C4-2B (cell line): ENCODE results near the gene ARHGAP4.

Experiments
- H3K27ac ChIP-seq: fragments of 450-650 bp; 2 replicates; pipeline ENCODE4 v1.5.1; 2017
- ZFX ChIP-seq: fragments of 450-650 bp; IDR thresholded peaks from 2 replicates; pipeline ENCODE4 v1.6.1; 2017
- TF ChIP-seq, protein P1 (sequence below): fragments of 450-650 bp; conservative IDR thresholded peaks from 2 replicates; pipeline ENCODE4 v1.5.1; 2017; ENCODE audit warnings: mild to moderate bottlenecking

Gene ARHGAP4

DNA sequence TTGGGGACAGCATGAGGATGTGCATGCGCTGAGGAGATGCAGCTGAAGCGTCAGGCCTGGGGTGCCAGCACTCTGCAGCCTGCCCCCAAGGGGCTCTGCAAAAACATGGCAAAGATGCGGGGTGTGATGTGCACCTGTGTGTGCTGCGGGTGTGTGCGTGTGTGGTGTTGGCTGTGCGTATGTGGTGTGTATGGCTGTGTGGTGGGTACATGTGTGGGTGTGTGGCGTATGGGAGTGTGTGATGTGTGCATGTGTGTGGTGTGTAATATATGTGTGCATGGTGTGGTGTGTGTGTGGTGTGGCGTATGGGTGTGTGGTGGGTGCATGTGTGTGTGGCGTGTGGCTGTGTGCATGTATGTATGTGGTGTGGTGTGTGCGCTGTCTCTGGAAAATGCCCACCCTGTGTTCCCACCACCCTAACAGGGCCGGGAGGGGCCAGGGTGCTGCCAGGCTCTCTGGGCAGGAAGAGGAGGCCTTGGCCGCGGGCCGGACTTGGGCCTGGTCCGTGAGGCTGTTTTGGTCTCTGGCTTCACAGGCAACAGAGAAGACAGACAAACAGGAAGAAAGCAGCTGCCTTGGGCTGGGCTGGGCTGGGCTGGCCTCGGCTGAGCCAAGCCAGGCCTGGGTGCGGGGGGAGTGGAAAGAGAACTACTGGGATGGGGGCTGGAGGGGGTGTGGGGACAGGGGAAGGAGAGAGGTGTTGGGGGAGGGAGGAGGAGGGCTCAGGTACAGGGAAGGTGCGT, 22.7 kb downstream of the ARHGAP4 start:
- H3K27ac ChIP-seq = no peak overlapping the region
- TF ChIP-seq, protein P1, sequence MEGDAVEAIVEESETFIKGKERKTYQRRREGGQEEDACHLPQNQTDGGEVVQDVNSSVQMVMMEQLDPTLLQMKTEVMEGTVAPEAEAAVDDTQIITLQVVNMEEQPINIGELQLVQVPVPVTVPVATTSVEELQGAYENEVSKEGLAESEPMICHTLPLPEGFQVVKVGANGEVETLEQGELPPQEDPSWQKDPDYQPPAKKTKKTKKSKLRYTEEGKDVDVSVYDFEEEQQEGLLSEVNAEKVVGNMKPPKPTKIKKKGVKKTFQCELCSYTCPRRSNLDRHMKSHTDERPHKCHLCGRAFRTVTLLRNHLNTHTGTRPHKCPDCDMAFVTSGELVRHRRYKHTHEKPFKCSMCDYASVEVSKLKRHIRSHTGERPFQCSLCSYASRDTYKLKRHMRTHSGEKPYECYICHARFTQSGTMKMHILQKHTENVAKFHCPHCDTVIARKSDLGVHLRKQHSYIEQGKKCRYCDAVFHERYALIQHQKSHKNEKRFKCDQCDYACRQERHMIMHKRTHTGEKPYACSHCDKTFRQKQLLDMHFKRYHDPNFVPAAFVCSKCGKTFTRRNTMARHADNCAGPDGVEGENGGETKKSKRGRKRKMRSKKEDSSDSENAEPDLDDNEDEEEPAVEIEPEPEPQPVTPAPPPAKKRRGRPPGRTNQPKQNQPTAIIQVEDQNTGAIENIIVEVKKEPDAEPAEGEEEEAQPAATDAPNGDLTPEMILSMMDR = no peak

DNA sequence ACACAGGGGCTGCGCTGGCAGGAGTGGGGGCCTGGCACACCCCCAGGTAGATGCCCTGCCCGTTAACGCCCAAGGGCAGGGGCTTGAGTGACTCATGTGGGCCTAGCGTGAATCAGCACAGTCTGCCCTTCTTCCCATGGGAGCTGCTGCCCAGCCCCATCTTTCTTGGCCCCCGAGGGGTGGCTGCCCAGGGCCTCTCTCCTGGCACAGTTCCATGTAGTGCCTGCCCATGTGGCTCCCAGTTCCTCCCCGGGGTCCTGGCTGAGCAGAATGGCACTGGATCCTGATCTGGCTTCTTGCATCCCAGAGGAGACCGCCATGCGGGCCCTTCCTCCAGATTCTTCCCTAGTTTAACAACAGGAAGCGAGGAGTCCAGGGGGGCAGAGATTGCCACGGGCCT, 23.7 kb downstream of the ARHGAP4 start:
- H3K27ac ChIP-seq = no peak overlapping the region
- TF ChIP-seq, protein P1 = no peak
- TF ChIP-seq ZFX = no peak

DNA sequence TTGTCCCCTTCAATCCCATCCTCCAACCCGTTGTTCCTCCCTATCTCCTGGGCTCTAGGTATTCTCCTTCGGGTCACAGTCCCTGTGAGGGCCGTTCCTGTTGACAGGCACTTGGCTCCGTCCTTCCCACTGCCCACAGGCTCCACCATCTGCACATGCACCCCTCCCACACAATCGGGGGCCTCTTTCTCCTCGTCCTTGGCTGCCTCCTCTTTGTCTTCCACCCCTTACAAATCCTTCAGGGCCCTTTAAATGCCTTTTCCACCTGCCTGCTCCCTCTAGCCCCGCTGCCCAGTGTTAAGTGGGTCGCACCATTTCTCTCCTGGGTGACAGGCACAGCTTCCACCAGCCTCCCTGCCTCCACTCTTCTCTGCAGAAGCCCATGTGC, 24.3 kb downstream of the ARHGAP4 start:
- H3K27ac ChIP-seq = no peak overlapping the region
- TF ChIP-seq, protein P1 = no peak
- TF ChIP-seq ZFX = no peak

DNA sequence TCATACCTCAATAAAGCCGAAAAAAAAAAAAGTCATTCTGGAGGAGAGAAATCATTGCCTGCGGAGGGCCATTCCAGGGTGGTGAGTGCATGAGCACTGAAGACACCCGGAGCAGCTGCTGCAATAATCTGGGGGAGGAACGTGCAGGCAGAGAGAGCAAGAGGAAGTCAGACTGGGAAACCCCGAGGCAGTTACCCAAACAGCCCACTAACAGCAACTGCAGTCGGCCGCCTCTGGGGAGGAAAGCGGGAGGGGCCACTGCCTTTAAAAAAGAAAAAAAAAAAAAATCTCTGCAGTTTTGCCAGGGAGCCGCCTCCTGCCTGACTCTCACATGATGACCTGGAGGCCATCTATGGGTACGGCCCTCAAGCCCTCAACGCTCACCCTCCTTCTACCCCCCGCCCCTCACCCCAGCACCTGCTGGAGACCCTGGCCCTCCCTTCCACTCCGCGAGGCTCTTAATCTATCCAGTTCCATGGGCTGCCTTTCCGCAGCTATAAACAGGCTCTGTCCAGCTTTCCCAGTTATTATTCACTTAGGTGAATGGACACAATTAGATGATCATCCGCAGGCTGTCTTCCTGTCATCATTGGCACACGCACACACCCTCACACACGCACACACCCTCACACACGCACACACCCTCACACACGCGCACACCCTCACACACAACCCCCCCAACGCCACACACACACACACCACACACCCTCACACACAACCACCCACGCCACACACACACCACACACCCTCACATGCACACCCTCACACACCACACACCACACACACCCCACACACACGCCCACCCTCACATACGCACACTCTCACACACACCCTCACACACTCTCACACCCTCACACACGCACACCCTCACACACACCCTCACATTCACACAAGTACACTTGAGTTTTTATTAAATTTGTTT, 25.0 kb downstream of the ARHGAP4 start:
- TF ChIP-seq, protein P1 = no peak
- no peak for TF ChIP-seq ZFX
- no peak overlapping the region for H3K27ac ChIP-seq

DNA sequence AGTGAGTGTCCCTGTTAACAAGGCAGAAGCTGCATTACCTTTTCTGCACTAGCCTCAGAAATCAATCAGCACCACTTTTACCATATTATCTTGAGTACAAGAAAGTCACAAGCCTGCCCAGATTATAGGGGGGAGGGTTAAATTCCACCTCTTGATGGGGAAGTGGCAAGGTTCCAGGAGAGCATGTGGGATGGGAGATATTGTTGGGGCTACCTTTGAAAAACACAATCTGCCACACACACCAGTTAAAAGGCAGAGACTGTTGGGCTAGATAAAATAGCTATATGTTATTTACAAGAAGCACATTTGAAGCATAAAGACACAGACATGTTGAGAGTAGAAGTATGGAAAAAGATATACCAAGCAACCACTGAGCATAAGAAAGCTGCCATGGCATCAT, 28.2 kb downstream of the ARHGAP4 start:
- TF ChIP-seq ZFX = no peak
- TF ChIP-seq, protein P1 = no peak
- H3K27ac ChIP-seq = no peak overlapping the region

DNA sequence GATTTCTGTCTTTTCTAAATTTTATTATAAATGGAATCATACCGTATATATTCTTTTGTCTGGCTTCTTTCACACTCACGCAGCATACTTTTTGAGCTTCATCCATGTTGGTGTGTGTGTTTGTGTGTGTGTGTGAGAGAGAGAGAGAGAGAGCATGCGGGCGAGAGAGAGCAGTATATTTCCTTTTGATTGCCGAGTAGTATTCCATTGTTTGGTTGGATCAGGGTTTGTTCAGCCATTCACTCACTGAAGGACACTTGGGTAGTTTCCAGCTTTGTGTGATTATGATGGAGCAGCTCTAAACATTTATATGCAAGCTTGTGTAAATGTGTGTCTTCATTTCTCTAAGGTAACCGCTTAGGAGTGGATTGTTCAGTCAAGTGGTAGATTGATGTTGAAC, 36.9 kb downstream of the ARHGAP4 start:
- TF ChIP-seq, protein P1 = no peak
- TF ChIP-seq ZFX = no peak
- no peak overlapping the region for H3K27ac ChIP-seq

DNA sequence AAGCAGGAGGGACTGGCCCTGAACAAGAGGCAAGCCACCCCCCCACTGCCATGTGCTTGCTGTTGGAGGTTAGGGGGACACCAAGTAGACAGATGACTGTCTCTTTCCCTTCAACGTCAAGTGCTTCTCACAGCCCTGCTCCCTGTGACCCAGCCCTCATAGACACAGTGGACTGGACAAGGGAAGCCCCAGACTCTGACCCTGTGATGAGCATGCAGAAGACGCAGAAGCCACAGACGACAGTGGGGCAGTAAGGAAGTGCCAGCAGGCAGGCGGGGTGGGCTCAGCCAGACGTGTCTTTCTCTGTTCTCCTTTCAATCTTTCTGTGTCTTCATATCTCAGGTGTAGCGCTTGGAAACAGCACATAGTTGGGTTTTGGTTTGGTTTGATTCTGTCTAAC, 37.7 kb downstream of the ARHGAP4 start:
- no peak for TF ChIP-seq ZFX
- TF ChIP-seq, protein P1 = no peak
- H3K27ac ChIP-seq = no peak overlapping the region
